ENCODE measurements around the gene GALNT16.

- TF ChIP-seq CTCF (conservative IDR thresholded peaks at IDR 0.05 in 1 of 2, IDR thresholded peaks at IDR 0.05 in 1 of 2; ENCODE audit: low read depth in 1 of 2, low read length in 2 of 2): no peak
- no peak for TF ChIP-seq EZH2 (IDR thresholded peaks at IDR 0.05; ENCODE audit: low read length, missing control alignments)
Observed at GRCh38 chr14:69326611-69327010, 66.7 kb downstream of the GALNT16 start.
